ENCODE data around the gene GTF2H4.

The GTF2H4 gene

GRCh38 chr6:30877419-30878262 is 30.4 kb upstream of the GTF2H4 start:
- Histone ChIP-seq H2AFZ (ENCODE audit: insufficient read depth, low read length, poor library complexity) (no peak overlapping the region), H3K4me3 (ENCODE audit: low read depth, low read length) (no peak overlapping the region), H2AK5ac (ENCODE audit: low read length) (no peak overlapping the region), H3K9me3 (ENCODE audit: insufficient read depth, low read depth, low read length) (peaks cover 2% of the 10 kb centered on the region), H3K18ac (ENCODE audit: low read length) (no peak overlapping the region), H3K23ac (ENCODE audit: low read length) (no peak overlapping the region), H3K4ac (ENCODE audit: low read depth, low read length) (no peak overlapping the region), H3K79me1 (ENCODE audit: low read length) (peaks cover 20% of the 10 kb centered on the region), H3K4me1 (ENCODE audit: control insufficient read depth in 1 of 2, insufficient read depth in 2 of 2, low read length in 2 of 2) (peaks cover 18% of the 10 kb centered on the region in 2 experiments), H3K27ac (ENCODE audit: low read depth, low read length) (no peak overlapping the region), H2BK5ac (ENCODE audit: low read depth, low read length, poor library complexity) (no peak overlapping the region), H4K8ac (ENCODE audit: low read depth, low read length) (peak overlapping the region; percentile 2), H2BK12ac (ENCODE audit: low read length) (peak overlapping the region; percentile 63), H4K12ac (ENCODE audit: low read depth, low read length) (no peak overlapping the region), H4K91ac (ENCODE audit: low read depth, low read length) (peak overlapping the region; percentile 61), H3K27me3 (ENCODE audit: insufficient read depth, low read length) (no peaks in the 10 kb centered on the region), H3K79me2 (ENCODE audit: control insufficient read depth, insufficient read depth, low read length, poor library complexity) (no peaks in the 10 kb centered on the region), H2BK120ac (ENCODE audit: insufficient read depth, low read length, poor library complexity) (peak overlapping the region; percentile 68), H3K9ac (ENCODE audit: low read length) (no peak overlapping the region), H3K14ac (ENCODE audit: low read length) (no peak overlapping the region), H3K36me3 (ENCODE audit: control insufficient read depth in 1 of 2, insufficient read depth in 2 of 2, low read length in 2 of 2) (no peaks in the 10 kb centered on the region), H3K4me2 (ENCODE audit: low read length) (no peak overlapping the region)
- WGBS (ENCODE audit: extremely low coverage, insufficient coverage, insufficient read length) = no CpG with 5 or more reads among the region's 15 CpGs
- DNase-seq = peak; percentile 84 to 94

GRCh38 chr6:30879684-30880427 is 28.2 kb upstream of the GTF2H4 start:
- no peaks in the 10 kb centered on the region for H3K9me3 ChIP-seq (ENCODE audit: insufficient read depth, low read depth, low read length)
- no peaks in the 10 kb centered on the region for H3K27me3 ChIP-seq (ENCODE audit: insufficient read depth, low read length)
- no peak overlapping the region for H3K23ac ChIP-seq (ENCODE audit: low read length)
- H2AFZ ChIP-seq (ENCODE audit: insufficient read depth, low read length, poor library complexity) = no peak overlapping the region
- H3K79me1 ChIP-seq (ENCODE audit: low read length) = peaks cover 38% of the 10 kb centered on the region
- no peak overlapping the region for H3K9ac ChIP-seq (ENCODE audit: low read length)
- no peak for DNase-seq
- H3K4ac ChIP-seq (ENCODE audit: low read depth, low read length) = no peak overlapping the region
- no peak overlapping the region for H3K4me3 ChIP-seq (ENCODE audit: low read depth, low read length)
- no peak overlapping the region for H2BK5ac ChIP-seq (ENCODE audit: low read depth, low read length, poor library complexity)
- H3K36me3 ChIP-seq (ENCODE audit: control insufficient read depth in 1 of 2, insufficient read depth in 2 of 2, low read length in 2 of 2) = no peaks in the 10 kb centered on the region
- H3K27ac ChIP-seq (ENCODE audit: low read depth, low read length) = no peak overlapping the region
- peaks cover 9% of the 10 kb centered on the region for H3K79me2 ChIP-seq (ENCODE audit: control insufficient read depth, insufficient read depth, low read length, poor library complexity)
- no peak overlapping the region for H4K91ac ChIP-seq (ENCODE audit: low read depth, low read length)
- H3K4me1 ChIP-seq (ENCODE audit: control insufficient read depth in 1 of 2, insufficient read depth in 2 of 2, low read length in 2 of 2) = peaks cover 26 to 28% of the 10 kb centered on the region in 2 experiments
- no peak overlapping the region for H3K18ac ChIP-seq (ENCODE audit: low read length)
- no CpG with 5 or more reads among the region's 8 CpGs for WGBS (ENCODE audit: extremely low coverage, insufficient coverage, insufficient read length)
- H4K12ac ChIP-seq (ENCODE audit: low read depth, low read length) = no peak overlapping the region
- no peak overlapping the region for H3K4me2 ChIP-seq (ENCODE audit: low read length)
- H2AK5ac ChIP-seq (ENCODE audit: low read length) = no peak overlapping the region
- no peak overlapping the region for H2BK120ac ChIP-seq (ENCODE audit: insufficient read depth, low read length, poor library complexity)
- no peak overlapping the region for H3K14ac ChIP-seq (ENCODE audit: low read length)
- no peak overlapping the region for H2BK12ac ChIP-seq (ENCODE audit: low read length)
- H4K8ac ChIP-seq (ENCODE audit: low read depth, low read length) = no peak overlapping the region

GRCh38 chr6:30880698-30881252 is 27.2 kb upstream of the GTF2H4 start:
- Histone ChIP-seq H3K4me3 (ENCODE audit: low read depth, low read length) (no peak overlapping the region), H3K27me3 (ENCODE audit: insufficient read depth, low read length) (no peaks in the 10 kb centered on the region), H3K4me1 (ENCODE audit: control insufficient read depth in 1 of 2, insufficient read depth in 2 of 2, low read length in 2 of 2) (peaks cover 30 to 37% of the 10 kb centered on the region in 2 experiments), H3K14ac (ENCODE audit: low read length) (peak overlapping the region; percentile 51), H3K18ac (ENCODE audit: low read length) (peak overlapping the region; percentile 33), H3K79me2 (ENCODE audit: control insufficient read depth, insufficient read depth, low read length, poor library complexity) (peaks cover 18% of the 10 kb centered on the region), H2AK5ac (ENCODE audit: low read length) (peak overlapping the region; percentile 91), H3K36me3 (ENCODE audit: control insufficient read depth in 1 of 2, insufficient read depth in 2 of 2, low read length in 2 of 2) (no peaks in the 10 kb centered on the region), H4K12ac (ENCODE audit: low read depth, low read length) (no peak overlapping the region), H3K9me3 (ENCODE audit: insufficient read depth, low read depth, low read length) (no peaks in the 10 kb centered on the region), H3K79me1 (ENCODE audit: low read length) (peaks cover 47% of the 10 kb centered on the region), H3K27ac (ENCODE audit: low read depth, low read length) (no peak overlapping the region), H2BK5ac (ENCODE audit: low read depth, low read length, poor library complexity) (no peak overlapping the region), H2BK120ac (ENCODE audit: insufficient read depth, low read length, poor library complexity) (peak overlapping the region; percentile 13), H4K8ac (ENCODE audit: low read depth, low read length) (peak overlapping the region; percentile 2), H3K4me2 (ENCODE audit: low read length) (no peak overlapping the region), H3K23ac (ENCODE audit: low read length) (no peak overlapping the region), H3K9ac (ENCODE audit: low read length) (no peak overlapping the region), H4K91ac (ENCODE audit: low read depth, low read length) (peak overlapping the region; percentile 82), H2BK12ac (ENCODE audit: low read length) (peak overlapping the region; percentile 86), H2AFZ (ENCODE audit: insufficient read depth, low read length, poor library complexity) (peak overlapping the region; percentile 13), H3K4ac (ENCODE audit: low read depth, low read length) (no peak overlapping the region)
- WGBS (ENCODE audit: extremely low coverage, insufficient coverage, insufficient read length) = no CpG with 5 or more reads among the region's 16 CpGs
- no peak for DNase-seq

GRCh38 chr6:30881392-30882203 is 26.4 kb upstream of the GTF2H4 start:
- H4K91ac ChIP-seq (ENCODE audit: low read depth, low read length) = peak overlapping the region; percentile 82
- no peak overlapping the region for H4K12ac ChIP-seq (ENCODE audit: low read depth, low read length)
- H2AK5ac ChIP-seq (ENCODE audit: low read length) = peak overlapping the region; percentile 91
- H2BK12ac ChIP-seq (ENCODE audit: low read length) = peak overlapping the region; percentile 34
- peak overlapping the region; percentile 37 for H3K27ac ChIP-seq (ENCODE audit: low read depth, low read length)
- no CpG with 5 or more reads among the region's 14 CpGs for WGBS (ENCODE audit: extremely low coverage, insufficient coverage, insufficient read length)
- peak overlapping the region; percentile 7 for H2BK5ac ChIP-seq (ENCODE audit: low read depth, low read length, poor library complexity)
- H3K9ac ChIP-seq (ENCODE audit: low read length) = no peak overlapping the region
- H3K4me3 ChIP-seq (ENCODE audit: low read depth, low read length) = no peak overlapping the region
- peak overlapping the region; percentile 13 for H2BK120ac ChIP-seq (ENCODE audit: insufficient read depth, low read length, poor library complexity)
- H3K4me2 ChIP-seq (ENCODE audit: low read length) = no peak overlapping the region
- peak overlapping the region; percentile 33 for H3K18ac ChIP-seq (ENCODE audit: low read length)
- peaks cover 24% of the 10 kb centered on the region for H3K79me2 ChIP-seq (ENCODE audit: control insufficient read depth, insufficient read depth, low read length, poor library complexity)
- no peaks in the 10 kb centered on the region for H3K27me3 ChIP-seq (ENCODE audit: insufficient read depth, low read length)
- H3K79me1 ChIP-seq (ENCODE audit: low read length) = peaks cover 53% of the 10 kb centered on the region
- peaks cover 35 to 44% of the 10 kb centered on the region in 2 experiments for H3K4me1 ChIP-seq (ENCODE audit: control insufficient read depth in 1 of 2, insufficient read depth in 2 of 2, low read length in 2 of 2)
- H3K9me3 ChIP-seq (ENCODE audit: insufficient read depth, low read depth, low read length) = no peaks in the 10 kb centered on the region
- DNase-seq = no peak
- H3K14ac ChIP-seq (ENCODE audit: low read length) = peak overlapping the region; percentile 28
- H2AFZ ChIP-seq (ENCODE audit: insufficient read depth, low read length, poor library complexity) = peak overlapping the region; percentile 57
- H4K8ac ChIP-seq (ENCODE audit: low read depth, low read length) = peak overlapping the region; percentile 13
- no peaks in the 10 kb centered on the region for H3K36me3 ChIP-seq (ENCODE audit: control insufficient read depth in 1 of 2, insufficient read depth in 2 of 2, low read length in 2 of 2)
- no peak overlapping the region for H3K23ac ChIP-seq (ENCODE audit: low read length)
- H3K4ac ChIP-seq (ENCODE audit: low read depth, low read length) = peak overlapping the region; percentile 14
